Measurements from ENCODE around the gene VMP1. TPM values are rescaled to one million over a fixed set of nuclear protein-coding genes. Genes with fewer than 3 reads are reported as not detected.

Gene VMP1
- total and polyA plus RNA-seq, 2 of the 13 experiments (the other 11 are each of a cell fraction or from before 2014, with no cell fraction given), result 186 to 271 TPM

DNA sequence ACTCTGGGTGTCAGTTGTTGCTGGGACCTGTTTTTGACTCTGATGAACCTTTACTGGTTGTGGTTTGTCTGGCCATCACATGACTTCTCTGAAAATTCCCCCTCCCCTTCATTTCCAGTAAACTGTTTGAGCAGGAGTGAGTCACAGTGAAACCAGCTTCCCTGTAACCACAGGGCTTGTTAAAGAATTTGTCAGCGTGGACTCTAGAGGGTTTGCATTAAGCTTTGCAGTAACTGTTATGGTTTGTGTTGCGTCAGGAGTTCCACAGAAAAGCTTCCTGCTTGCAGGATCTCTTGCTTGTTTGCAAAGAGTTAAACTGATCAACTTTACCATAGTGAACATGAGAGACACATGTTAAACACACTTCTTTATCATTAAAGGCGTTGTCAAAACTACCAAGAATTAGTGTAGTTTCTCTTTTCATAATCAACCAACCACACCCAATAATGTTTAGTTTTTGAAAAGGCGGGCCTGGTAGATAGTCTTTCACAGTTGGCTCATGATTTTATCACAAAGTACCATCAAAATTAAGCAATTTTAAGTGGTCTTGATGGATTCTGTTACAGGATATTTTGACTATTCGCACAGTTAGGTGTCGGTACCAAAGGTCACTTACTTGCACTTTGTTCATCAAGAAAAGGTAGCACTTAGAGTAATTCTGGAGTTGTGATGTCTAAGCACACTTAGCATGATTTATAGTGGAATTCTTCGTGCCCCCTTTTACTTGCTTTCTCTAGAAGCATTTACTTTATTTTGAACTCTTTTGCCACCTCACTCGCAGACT is 79.3 kb downstream of the VMP1 start (continued):
- TF ChIP-seq, protein P1, sequence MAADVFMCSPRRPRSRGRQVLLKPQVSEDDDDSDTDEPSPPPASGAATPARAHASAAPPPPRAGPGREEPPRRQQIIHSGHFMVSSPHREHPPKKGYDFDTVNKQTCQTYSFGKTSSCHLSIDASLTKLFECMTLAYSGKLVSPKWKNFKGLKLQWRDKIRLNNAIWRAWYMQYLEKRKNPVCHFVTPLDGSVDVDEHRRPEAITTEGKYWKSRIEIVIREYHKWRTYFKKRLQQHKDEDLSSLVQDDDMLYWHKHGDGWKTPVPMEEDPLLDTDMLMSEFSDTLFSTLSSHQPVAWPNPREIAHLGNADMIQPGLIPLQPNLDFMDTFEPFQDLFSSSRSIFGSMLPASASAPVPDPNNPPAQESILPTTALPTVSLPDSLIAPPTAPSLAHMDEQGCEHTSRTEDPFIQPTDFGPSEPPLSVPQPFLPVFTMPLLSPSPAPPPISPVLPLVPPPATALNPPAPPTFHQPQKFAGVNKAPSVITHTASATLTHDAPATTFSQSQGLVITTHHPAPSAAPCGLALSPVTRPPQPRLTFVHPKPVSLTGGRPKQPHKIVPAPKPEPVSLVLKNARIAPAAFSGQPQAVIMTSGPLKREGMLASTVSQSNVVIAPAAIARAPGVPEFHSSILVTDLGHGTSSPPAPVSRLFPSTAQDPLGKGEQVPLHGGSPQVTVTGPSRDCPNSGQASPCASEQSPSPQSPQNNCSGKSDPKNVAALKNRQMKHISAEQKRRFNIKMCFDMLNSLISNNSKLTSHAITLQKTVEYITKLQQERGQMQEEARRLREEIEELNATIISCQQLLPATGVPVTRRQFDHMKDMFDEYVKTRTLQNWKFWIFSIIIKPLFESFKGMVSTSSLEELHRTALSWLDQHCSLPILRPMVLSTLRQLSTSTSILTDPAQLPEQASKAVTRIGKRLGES (CRISPR knock-in tag; IDR thresholded peaks at IDR 0.05; ENCODE audit: borderline replicate concordance), result peak; percentile 89; the same call in 1 of the 2 replicates
- TF ChIP-seq, protein P2, sequence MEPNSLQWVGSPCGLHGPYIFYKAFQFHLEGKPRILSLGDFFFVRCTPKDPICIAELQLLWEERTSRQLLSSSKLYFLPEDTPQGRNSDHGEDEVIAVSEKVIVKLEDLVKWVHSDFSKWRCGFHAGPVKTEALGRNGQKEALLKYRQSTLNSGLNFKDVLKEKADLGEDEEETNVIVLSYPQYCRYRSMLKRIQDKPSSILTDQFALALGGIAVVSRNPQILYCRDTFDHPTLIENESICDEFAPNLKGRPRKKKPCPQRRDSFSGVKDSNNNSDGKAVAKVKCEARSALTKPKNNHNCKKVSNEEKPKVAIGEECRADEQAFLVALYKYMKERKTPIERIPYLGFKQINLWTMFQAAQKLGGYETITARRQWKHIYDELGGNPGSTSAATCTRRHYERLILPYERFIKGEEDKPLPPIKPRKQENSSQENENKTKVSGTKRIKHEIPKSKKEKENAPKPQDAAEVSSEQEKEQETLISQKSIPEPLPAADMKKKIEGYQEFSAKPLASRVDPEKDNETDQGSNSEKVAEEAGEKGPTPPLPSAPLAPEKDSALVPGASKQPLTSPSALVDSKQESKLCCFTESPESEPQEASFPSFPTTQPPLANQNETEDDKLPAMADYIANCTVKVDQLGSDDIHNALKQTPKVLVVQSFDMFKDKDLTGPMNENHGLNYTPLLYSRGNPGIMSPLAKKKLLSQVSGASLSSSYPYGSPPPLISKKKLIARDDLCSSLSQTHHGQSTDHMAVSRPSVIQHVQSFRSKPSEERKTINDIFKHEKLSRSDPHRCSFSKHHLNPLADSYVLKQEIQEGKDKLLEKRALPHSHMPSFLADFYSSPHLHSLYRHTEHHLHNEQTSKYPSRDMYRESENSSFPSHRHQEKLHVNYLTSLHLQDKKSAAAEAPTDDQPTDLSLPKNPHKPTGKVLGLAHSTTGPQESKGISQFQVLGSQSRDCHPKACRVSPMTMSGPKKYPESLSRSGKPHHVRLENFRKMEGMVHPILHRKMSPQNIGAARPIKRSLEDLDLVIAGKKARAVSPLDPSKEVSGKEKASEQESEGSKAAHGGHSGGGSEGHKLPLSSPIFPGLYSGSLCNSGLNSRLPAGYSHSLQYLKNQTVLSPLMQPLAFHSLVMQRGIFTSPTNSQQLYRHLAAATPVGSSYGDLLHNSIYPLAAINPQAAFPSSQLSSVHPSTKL (CRISPR knock-in tag; IDR thresholded peaks at IDR 0.05), result peak; percentile 98
- TF ChIP-seq, protein P3, sequence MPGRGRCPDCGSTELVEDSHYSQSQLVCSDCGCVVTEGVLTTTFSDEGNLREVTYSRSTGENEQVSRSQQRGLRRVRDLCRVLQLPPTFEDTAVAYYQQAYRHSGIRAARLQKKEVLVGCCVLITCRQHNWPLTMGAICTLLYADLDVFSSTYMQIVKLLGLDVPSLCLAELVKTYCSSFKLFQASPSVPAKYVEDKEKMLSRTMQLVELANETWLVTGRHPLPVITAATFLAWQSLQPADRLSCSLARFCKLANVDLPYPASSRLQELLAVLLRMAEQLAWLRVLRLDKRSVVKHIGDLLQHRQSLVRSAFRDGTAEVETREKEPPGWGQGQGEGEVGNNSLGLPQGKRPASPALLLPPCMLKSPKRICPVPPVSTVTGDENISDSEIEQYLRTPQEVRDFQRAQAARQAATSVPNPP (CRISPR knock-in tag; IDR thresholded peaks at IDR 0.05), result no peak
- peak; percentile 99 for TF ChIP-seq ZNF652 (CRISPR knock-in tag; IDR thresholded peaks at IDR 0.05; ENCODE audit: borderline replicate concordance, low read depth)
- peak; percentile 93; the same call in 1 of the 2 replicates for TF ChIP-seq ZNF772 (CRISPR knock-in tag; IDR thresholded peaks at IDR 0.05)
- no peak for TF ChIP-seq CENPT (CRISPR knock-in tag; IDR thresholded peaks at IDR 0.05; ENCODE audit: low read depth)
- peak; percentile 70; the same call in 1 of the 2 replicates for TF ChIP-seq ZNF564 (CRISPR knock-in tag; IDR thresholded peaks at IDR 0.05)
- TF ChIP-seq, protein P4, sequence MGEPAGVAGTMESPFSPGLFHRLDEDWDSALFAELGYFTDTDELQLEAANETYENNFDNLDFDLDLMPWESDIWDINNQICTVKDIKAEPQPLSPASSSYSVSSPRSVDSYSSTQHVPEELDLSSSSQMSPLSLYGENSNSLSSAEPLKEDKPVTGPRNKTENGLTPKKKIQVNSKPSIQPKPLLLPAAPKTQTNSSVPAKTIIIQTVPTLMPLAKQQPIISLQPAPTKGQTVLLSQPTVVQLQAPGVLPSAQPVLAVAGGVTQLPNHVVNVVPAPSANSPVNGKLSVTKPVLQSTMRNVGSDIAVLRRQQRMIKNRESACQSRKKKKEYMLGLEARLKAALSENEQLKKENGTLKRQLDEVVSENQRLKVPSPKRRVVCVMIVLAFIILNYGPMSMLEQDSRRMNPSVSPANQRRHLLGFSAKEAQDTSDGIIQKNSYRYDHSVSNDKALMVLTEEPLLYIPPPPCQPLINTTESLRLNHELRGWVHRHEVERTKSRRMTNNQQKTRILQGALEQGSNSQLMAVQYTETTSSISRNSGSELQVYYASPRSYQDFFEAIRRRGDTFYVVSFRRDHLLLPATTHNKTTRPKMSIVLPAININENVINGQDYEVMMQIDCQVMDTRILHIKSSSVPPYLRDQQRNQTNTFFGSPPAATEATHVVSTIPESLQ (CRISPR knock-in tag; conservative IDR thresholded peaks at IDR 0.05), result peak; percentile 94; the same call in 1 of the 2 replicates
- TF ChIP-seq NFE2 (CRISPR knock-in tag; IDR thresholded peaks at IDR 0.05), result no peak; the same call in 1 of the 2 replicates
- TF ChIP-seq, protein P5, sequence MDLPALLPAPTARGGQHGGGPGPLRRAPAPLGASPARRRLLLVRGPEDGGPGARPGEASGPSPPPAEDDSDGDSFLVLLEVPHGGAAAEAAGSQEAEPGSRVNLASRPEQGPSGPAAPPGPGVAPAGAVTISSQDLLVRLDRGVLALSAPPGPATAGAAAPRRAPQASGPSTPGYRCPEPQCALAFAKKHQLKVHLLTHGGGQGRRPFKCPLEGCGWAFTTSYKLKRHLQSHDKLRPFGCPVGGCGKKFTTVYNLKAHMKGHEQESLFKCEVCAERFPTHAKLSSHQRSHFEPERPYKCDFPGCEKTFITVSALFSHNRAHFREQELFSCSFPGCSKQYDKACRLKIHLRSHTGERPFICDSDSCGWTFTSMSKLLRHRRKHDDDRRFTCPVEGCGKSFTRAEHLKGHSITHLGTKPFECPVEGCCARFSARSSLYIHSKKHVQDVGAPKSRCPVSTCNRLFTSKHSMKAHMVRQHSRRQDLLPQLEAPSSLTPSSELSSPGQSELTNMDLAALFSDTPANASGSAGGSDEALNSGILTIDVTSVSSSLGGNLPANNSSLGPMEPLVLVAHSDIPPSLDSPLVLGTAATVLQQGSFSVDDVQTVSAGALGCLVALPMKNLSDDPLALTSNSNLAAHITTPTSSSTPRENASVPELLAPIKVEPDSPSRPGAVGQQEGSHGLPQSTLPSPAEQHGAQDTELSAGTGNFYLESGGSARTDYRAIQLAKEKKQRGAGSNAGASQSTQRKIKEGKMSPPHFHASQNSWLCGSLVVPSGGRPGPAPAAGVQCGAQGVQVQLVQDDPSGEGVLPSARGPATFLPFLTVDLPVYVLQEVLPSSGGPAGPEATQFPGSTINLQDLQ (CRISPR knock-in tag; IDR thresholded peaks at IDR 0.05), result no peak
- no peak for TF ChIP-seq HES4 (CRISPR knock-in tag; IDR thresholded peaks at IDR 0.05; ENCODE audit: borderline replicate concordance)
- TF ChIP-seq, protein P6, sequence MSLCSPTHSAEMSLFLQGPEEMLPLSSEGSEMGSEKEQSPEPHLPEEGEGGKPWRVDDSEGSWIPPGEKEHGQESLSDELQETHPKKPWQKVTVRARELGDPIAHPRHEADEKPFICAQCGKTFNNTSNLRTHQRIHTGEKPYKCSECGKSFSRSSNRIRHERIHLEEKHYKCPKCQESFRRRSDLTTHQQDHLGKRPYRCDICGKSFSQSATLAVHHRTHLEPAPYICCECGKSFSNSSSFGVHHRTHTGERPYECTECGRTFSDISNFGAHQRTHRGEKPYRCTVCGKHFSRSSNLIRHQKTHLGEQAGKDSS (CRISPR knock-in tag; IDR thresholded peaks at IDR 0.05; ENCODE audit: borderline replicate concordance, low read depth), result peak; percentile 90
